Gastroesophageal sphincter (tissue), 3 donors: ENCODE results near the gene ANO2.

Experiments
- CTCF ChIP-seq, 4 experiments: fragments of 200-600 bp in 2 of 4; fragments of 450-650 bp in 2 of 4; sonication (generic) in 1 of 4; IDR thresholded peaks; one replicate each; pipeline ENCODE4 v1.5.1; 2017 to 2019; ENCODE audit warnings: antibody characterized with exemption in 4 of 4, mild to moderate bottlenecking in 2 of 4, moderate library complexity in 2 of 4
- EP300 ChIP-seq: sonication (generic); formaldehyde crosslinking; IDR thresholded peaks from one replicate; pipeline ENCODE4 v1.6.1; 2017; ENCODE audit warnings: antibody characterized with exemption, mild to moderate bottlenecking
- POLR2A ChIP-seq, 2 donors: fragments of 450-650 bp; IDR thresholded peaks; one replicate each; pipeline ENCODE4 v1.6.1; 2017; ENCODE audit warnings: antibody characterized with exemption in 2 of 2, mild to moderate bottlenecking in 2 of 2, moderate library complexity in 1 of 2

GRCh38 chr12:5654019-5654418, 291.0 kb downstream of the ANO2 start:
- TF ChIP-seq POLR2A (IDR thresholded peaks at IDR 0.05) (no peak), CTCF (IDR thresholded peaks at IDR 0.05) (no peak), EP300 (no peak)
